GM12872 (cell line): ENCODE measurements around the gene VPREB3.

Source experiments
- TF ChIP-seq, protein P1 (sequence below): IDR thresholded peaks from 3 replicates; pipeline ENCODE4 v1.5.1; 2011; ENCODE audit warnings: low read depth, mild to moderate bottlenecking, low read length, moderate library complexity; ENCODE audit not compliant: insufficient read depth

The VPREB3 gene

DNA sequence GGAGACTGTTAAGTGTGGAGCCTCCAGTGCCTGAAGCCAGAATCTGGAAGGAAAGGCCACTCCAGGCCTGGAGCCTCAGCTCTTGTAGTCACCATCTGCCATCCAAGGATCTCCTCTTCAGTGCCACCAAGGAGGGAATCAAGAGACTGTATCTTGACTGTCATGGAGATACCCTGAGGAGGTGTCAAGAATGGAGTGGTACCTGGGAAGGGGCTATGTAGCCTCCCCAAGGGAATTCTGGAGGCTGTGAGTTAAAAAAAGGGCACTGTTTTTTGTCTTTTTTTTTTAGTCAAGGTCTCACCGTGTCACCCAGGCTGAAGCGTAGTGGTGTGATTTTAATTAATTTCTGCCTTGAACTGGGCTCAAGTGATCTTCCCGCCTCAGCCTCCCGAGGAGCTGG, 5.3 kb upstream of the VPREB3 start:
- TF ChIP-seq, protein P1, sequence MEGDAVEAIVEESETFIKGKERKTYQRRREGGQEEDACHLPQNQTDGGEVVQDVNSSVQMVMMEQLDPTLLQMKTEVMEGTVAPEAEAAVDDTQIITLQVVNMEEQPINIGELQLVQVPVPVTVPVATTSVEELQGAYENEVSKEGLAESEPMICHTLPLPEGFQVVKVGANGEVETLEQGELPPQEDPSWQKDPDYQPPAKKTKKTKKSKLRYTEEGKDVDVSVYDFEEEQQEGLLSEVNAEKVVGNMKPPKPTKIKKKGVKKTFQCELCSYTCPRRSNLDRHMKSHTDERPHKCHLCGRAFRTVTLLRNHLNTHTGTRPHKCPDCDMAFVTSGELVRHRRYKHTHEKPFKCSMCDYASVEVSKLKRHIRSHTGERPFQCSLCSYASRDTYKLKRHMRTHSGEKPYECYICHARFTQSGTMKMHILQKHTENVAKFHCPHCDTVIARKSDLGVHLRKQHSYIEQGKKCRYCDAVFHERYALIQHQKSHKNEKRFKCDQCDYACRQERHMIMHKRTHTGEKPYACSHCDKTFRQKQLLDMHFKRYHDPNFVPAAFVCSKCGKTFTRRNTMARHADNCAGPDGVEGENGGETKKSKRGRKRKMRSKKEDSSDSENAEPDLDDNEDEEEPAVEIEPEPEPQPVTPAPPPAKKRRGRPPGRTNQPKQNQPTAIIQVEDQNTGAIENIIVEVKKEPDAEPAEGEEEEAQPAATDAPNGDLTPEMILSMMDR, result no peak

DNA sequence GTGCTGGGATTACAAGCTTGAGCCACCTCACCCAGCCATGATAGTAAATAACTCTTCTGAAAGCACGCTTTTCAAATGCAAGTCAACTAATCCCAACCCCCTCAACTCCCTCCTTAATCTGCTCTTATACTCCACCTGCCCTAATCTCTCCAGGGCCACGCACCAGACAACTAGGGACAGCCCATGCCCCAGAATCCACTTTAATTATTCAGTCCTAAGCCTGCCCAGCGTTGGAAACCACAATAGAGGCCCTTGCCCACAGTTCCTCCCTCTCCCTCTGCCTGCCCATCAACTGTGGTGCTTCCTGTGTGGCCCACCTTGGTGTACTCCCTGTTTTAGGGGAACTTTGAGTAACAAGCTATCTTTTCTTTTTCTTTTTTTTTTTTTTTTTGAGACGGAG, 2.7 kb upstream of the VPREB3 start:
- TF ChIP-seq, protein P1, result no peak

DNA sequence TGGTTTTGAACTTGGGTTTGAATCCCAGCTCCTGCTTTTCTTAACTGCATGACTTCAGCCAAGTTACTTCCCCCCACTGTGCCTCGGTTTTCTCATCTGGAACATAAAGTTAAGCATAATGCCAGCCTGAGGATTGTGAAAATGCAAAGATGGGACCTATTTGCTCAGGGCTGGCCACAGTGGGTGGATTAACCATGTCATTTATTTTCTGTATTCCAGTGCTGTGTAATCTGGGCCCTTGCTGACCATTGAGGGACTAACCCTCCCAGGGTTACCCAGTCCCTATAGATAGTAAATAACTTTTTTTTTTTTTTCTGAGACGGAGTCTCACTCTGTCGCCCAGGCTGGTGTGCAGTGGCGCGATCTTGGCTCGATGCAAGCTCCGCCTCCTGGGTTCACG, 1.5 kb upstream of the VPREB3 start:
- TF ChIP-seq, protein P1, result no peak

GRCh38 chr22:23754980-23755636, 883 bp upstream of the VPREB3 start:
- TF ChIP-seq, protein P1, result no peak

GRCh38 chr22:23753385-23753784, 840 bp downstream of the VPREB3 start:
- TF ChIP-seq, protein P1, result peak; percentile 19; the same call in 1 of the 3 replicates

GRCh38 chr22:23752750-23753149, 1.5 kb downstream of the VPREB3 start:
- TF ChIP-seq, protein P1, result no peak

GRCh38 chr22:23752090-23752691, 2.0 kb downstream of the VPREB3 start:
- TF ChIP-seq, protein P1, result 0 out of 3 replicates have a peak, but pooled peaks have one; percentile 8
